ENCODE measurements around the gene CFAP65. TPM values are rescaled to one million over a fixed set of nuclear protein-coding genes. Genes with fewer than 3 reads are reported as not detected.

The CFAP65 gene
- total RNA-seq, 1 experiment from 2014 or later: not detected

DNA sequence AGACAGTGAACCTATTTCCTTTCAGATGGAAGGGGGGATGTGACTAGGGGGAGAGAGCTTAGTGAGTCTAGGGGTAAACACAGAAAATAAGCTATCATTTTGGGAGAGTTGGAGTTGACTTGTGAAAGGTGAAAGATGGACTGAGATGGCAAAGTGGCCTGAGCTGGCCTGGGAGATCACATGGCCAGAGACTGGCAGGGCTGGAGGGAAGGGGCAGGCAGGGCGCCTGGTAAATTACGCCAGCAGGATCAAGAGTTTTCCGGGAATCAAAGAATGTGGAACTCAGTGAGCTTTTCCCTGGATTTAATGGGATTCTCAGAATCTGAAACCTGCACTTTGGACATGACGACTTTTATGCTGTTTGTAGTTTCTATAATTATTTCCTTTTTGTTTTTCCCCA, 841 bp upstream of the CFAP65 start:
- Histone ChIP-seq H3K27me3 (ENCODE audit: low read length) (no peaks in the 10 kb centered on the region), H3K27ac (ENCODE audit: low read length) (no peak overlapping the region), H3K9ac (ENCODE audit: low read length) (no peak overlapping the region), H2AFZ (ENCODE audit: low read length) (no peak overlapping the region), H4K20me1 (ENCODE audit: insufficient read depth, low read depth, low read length) (no peaks in the 10 kb centered on the region), H3K9me3 (ENCODE audit: low read length) (no peaks in the 10 kb centered on the region), H3K4me1 (ENCODE audit: low read length) (no peaks in the 10 kb centered on the region), H3K36me3 (ENCODE audit: insufficient read depth, low read length) (no peaks in the 10 kb centered on the region), H3K4me2 (ENCODE audit: low read depth, low read length, poor library complexity, severe bottlenecking) (no peak overlapping the region), H3K9me2 (replicated peaks; ENCODE audit: insufficient read depth, low read length) (no peaks in the 10 kb centered on the region), H3K79me2 (ENCODE audit: low read length) (no peaks in the 10 kb centered on the region), H3K4me3 (ENCODE audit: low read length) (no peak overlapping the region)
- DNase-seq: no peak

DNA sequence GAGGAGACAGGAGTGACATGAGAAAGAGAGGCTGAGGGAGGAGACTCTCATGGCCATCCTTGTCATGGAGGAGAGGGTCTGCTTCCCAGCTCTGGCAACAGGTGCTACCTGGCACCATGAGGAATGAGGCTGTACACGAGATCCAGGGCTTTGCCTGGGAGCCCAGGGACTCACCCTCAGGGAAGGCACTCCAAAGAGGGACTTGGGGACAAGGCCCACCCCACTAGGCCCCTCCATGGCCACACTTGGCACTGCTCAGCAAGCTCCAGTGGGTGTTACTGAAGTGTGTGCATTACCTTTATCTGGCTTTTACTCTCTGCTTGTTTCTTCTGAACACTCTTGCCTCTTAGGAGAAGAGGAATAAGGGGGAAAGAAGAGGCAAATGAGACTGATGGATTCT, 2.7 kb downstream of the CFAP65 start:
- DNase-seq: no peak
- no peak overlapping the region for H3K9ac ChIP-seq (ENCODE audit: low read length)
- no peaks in the 10 kb centered on the region for H3K27me3 ChIP-seq (ENCODE audit: low read length)

DNA sequence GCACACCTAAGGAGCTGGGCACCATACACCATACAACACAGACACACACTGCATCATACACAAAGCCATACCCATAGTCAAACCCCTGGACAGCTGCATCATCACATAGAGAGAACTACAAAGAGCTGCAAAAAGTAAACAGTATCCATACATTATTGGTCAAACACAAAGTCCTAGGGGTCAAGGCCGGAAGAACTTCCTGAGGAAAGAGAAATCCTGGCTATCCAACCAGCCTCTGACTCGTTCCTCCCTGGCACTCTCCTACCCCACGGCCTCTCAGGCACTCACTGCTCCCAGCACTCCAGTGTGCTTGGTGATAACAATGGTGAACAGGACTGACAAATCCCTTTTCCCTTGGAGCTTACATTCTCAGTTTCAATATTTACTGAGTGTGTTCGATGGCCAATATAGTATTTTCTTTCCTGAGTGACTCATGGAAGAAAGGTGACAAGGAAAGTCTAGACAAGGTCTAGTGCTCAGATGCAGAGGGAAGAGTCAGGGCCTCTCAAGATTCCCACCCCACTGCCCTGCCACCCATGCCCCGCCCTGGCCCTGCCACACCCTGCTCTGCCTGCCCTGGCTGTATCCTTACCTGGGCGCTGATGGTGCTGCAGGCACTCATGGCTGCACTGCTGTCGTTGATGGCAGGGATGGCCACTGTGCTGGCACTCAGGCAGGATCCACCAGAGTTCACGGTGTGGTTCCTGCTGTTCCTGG, 3.4 kb downstream of the CFAP65 start:
- H3K9ac ChIP-seq (ENCODE audit: low read length): no peak overlapping the region
- no peaks in the 10 kb centered on the region for H3K79me2 ChIP-seq (ENCODE audit: low read length)
- no peaks in the 10 kb centered on the region for H4K20me1 ChIP-seq (ENCODE audit: insufficient read depth, low read depth, low read length)
- no peak overlapping the region for H2AFZ ChIP-seq (ENCODE audit: low read length)
- no peaks in the 10 kb centered on the region for H3K4me1 ChIP-seq (ENCODE audit: low read length)
- DNase-seq: no peak
- H3K27me3 ChIP-seq (ENCODE audit: low read length): no peaks in the 10 kb centered on the region
- no peak overlapping the region for H3K27ac ChIP-seq (ENCODE audit: low read length)
- H3K36me3 ChIP-seq (ENCODE audit: insufficient read depth, low read length): no peaks in the 10 kb centered on the region
- no peak overlapping the region for H3K4me3 ChIP-seq (ENCODE audit: low read length)
- no peak overlapping the region for H3K4me2 ChIP-seq (ENCODE audit: low read depth, low read length, poor library complexity, severe bottlenecking)
- no peaks in the 10 kb centered on the region for H3K9me2 ChIP-seq (replicated peaks; ENCODE audit: insufficient read depth, low read length)
- H3K9me3 ChIP-seq (ENCODE audit: low read length): no peaks in the 10 kb centered on the region

More for the DNA sequence above, 2.7 kb downstream of the CFAP65 start:
- H3K9me2 ChIP-seq (replicated peaks; ENCODE audit: insufficient read depth, low read length): no peaks in the 10 kb centered on the region
- H3K27ac ChIP-seq (ENCODE audit: low read length): no peak overlapping the region
- H2AFZ ChIP-seq (ENCODE audit: low read length): no peak overlapping the region
- no peaks in the 10 kb centered on the region for H3K4me1 ChIP-seq (ENCODE audit: low read length)
- no peaks in the 10 kb centered on the region for H3K79me2 ChIP-seq (ENCODE audit: low read length)
- H3K9me3 ChIP-seq (ENCODE audit: low read length): no peaks in the 10 kb centered on the region
- no peak overlapping the region for H3K4me2 ChIP-seq (ENCODE audit: low read depth, low read length, poor library complexity, severe bottlenecking)
- H3K36me3 ChIP-seq (ENCODE audit: insufficient read depth, low read length): no peaks in the 10 kb centered on the region
- no peaks in the 10 kb centered on the region for H4K20me1 ChIP-seq (ENCODE audit: insufficient read depth, low read depth, low read length)
- H3K4me3 ChIP-seq (ENCODE audit: low read length): no peak overlapping the region

DNA sequence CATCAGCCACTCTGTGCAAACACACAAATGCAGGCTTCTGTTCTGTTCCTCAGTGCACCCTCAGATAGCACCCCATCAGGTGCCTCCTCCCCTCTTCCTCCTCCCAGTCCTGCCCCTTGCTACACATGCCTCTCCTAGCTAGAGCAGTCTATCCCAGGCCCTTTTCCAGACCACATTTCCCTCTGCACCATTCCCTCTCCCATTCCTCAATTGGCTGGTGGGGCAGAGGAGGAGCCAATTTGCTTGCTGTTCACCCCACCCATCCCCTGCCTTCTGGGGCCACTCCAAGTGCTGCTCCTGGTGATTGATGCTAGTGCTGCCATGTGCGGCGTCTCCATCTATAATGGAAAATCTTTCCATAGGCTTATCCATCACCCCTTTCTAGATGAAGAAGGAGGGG, 5.4 kb downstream of the CFAP65 start:
- no peaks in the 10 kb centered on the region for H3K9me2 ChIP-seq (replicated peaks; ENCODE audit: insufficient read depth, low read length)
- H3K4me3 ChIP-seq (ENCODE audit: low read length): no peak overlapping the region
- no peak overlapping the region for H3K27ac ChIP-seq (ENCODE audit: low read length)
- H3K27me3 ChIP-seq (ENCODE audit: low read length): no peaks in the 10 kb centered on the region
- H2AFZ ChIP-seq (ENCODE audit: low read length): no peak overlapping the region
- H4K20me1 ChIP-seq (ENCODE audit: insufficient read depth, low read depth, low read length): no peaks in the 10 kb centered on the region
- H3K9ac ChIP-seq (ENCODE audit: low read length): no peak overlapping the region
- no peaks in the 10 kb centered on the region for H3K79me2 ChIP-seq (ENCODE audit: low read length)
- no peaks in the 10 kb centered on the region for H3K4me1 ChIP-seq (ENCODE audit: low read length)
- H3K36me3 ChIP-seq (ENCODE audit: insufficient read depth, low read length): no peaks in the 10 kb centered on the region
- no peaks in the 10 kb centered on the region for H3K9me3 ChIP-seq (ENCODE audit: low read length)
- DNase-seq: no peak
- no peak overlapping the region for H3K4me2 ChIP-seq (ENCODE audit: low read depth, low read length, poor library complexity, severe bottlenecking)

DNA sequence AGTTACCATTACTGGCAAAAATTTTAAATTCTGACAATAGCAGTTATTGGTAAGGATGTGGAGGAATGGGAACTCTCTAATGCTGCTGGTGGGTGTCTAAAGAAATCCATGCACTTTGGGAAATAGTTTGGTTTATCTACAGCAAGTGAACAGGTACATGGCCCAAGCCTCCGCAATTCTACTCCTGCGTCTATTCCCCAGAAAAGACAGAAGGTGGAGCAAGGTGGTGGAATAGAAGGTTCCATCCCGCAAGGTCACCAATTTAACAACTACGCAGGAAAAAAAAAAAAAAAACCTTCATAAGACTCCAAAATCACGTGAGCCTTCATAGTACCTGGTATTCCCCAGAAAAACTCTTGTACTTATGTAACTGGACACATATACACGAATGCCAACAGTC, 6.5 kb downstream of the CFAP65 start:
- Histone ChIP-seq H3K9me3 (ENCODE audit: low read length) (no peaks in the 10 kb centered on the region), H3K9me2 (replicated peaks; ENCODE audit: insufficient read depth, low read length) (no peaks in the 10 kb centered on the region), H3K27ac (ENCODE audit: low read length) (no peak overlapping the region), H4K20me1 (ENCODE audit: insufficient read depth, low read depth, low read length) (no peaks in the 10 kb centered on the region), H3K27me3 (ENCODE audit: low read length) (no peaks in the 10 kb centered on the region), H3K4me3 (ENCODE audit: low read length) (no peak overlapping the region), H3K36me3 (ENCODE audit: insufficient read depth, low read length) (no peaks in the 10 kb centered on the region), H3K4me2 (ENCODE audit: low read depth, low read length, poor library complexity, severe bottlenecking) (no peak overlapping the region), H2AFZ (ENCODE audit: low read length) (no peak overlapping the region), H3K9ac (ENCODE audit: low read length) (no peak overlapping the region), H3K4me1 (ENCODE audit: low read length) (no peaks in the 10 kb centered on the region), H3K79me2 (ENCODE audit: low read length) (no peaks in the 10 kb centered on the region)
- no peak for DNase-seq

DNA sequence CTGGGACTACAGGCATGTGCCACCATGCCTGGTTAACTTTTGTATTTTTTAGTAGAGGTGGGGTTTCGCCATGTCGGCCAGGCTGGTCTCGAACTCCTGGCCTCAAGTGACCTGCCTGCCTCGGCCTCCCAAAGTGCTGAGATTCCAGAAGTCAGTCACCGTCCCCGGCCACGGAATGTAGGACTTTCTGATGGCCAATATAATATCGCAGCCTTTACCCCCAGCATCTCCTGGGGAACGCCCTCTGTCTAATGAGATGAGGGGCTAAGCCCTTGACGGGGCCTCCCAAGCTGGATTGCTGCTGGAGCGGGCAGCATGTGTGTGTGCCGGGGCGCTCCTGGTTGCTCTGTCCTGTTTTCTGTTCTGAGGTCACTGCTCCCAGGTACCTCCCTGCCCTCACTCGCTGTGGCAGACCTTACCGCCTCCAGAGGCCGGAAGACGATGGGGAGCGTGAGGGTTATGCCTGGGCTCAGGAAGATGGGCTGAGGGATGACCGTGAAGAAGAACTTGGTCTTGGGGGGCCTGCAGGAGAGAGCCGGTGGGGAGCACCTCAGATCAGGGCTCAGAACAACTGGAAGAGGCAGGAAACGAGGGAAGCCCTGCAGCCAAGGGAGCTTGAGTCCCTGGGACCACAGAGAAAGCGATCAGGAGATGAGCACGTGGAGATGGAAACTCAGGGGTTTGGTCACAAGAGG, 9.1 kb downstream of the CFAP65 start:
- Histone ChIP-seq H3K79me2 (ENCODE audit: low read length) (no peaks in the 10 kb centered on the region), H3K9ac (ENCODE audit: low read length) (no peak overlapping the region), H2AFZ (ENCODE audit: low read length) (no peak overlapping the region), H3K4me3 (ENCODE audit: low read length) (no peak overlapping the region), H3K4me2 (ENCODE audit: low read depth, low read length, poor library complexity, severe bottlenecking) (no peak overlapping the region), H3K36me3 (ENCODE audit: insufficient read depth, low read length) (no peaks in the 10 kb centered on the region), H3K27me3 (ENCODE audit: low read length) (no peaks in the 10 kb centered on the region), H3K9me2 (replicated peaks; ENCODE audit: insufficient read depth, low read length) (no peaks in the 10 kb centered on the region), H3K27ac (ENCODE audit: low read length) (no peak overlapping the region), H4K20me1 (ENCODE audit: insufficient read depth, low read depth, low read length) (0 out of 2 replicates have a peak, but pooled peaks cover 3% of the 10 kb centered on the region), H3K9me3 (ENCODE audit: low read length) (no peaks in the 10 kb centered on the region), H3K4me1 (ENCODE audit: low read length) (no peaks in the 10 kb centered on the region)
- DNase-seq: no peak

DNA sequence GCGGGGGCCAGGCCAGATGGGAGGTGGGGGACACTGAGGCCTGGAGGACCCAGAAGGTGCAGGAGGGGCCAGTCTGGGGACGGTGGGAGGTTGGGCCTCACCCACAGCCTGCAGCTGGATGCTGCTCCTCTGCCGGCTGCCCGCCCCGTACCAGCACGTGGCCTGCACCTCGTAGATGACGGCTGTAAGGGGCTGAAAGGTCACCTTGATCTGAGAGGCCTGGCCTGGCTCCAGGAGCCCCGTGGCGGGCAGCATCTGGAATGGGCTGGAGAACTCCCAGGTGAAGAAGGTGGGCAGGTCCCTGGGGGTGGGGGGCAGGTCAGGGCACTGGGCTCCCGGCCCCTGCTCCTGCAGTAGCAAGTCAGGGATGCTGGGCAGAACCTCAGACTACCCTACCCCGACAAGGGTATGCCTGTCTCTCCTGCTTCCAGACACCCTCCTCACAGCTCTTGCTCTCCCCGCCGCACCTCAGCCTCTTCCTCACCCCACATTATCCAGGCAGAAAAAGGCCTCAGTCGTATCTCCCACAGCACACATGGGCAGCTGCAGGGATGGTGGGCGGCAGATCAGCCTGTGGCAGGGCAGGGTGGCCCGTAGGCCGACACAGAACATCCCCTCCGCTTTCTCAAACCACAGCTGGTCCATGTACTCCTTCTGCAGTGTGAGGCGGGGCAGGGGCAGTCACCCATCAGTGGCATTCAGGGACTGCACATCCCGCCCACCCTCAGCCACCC, 10.1 kb downstream of the CFAP65 start:
- DNase-seq: no peak
- Histone ChIP-seq H3K36me3 (ENCODE audit: insufficient read depth, low read length) (no peaks in the 10 kb centered on the region), H3K9ac (ENCODE audit: low read length) (no peak overlapping the region), H3K4me1 (ENCODE audit: low read length) (no peaks in the 10 kb centered on the region), H3K27ac (ENCODE audit: low read length) (no peak overlapping the region), H3K9me2 (replicated peaks; ENCODE audit: insufficient read depth, low read length) (no peaks in the 10 kb centered on the region), H3K4me2 (ENCODE audit: low read depth, low read length, poor library complexity, severe bottlenecking) (no peak overlapping the region), H2AFZ (ENCODE audit: low read length) (no peak overlapping the region), H3K9me3 (ENCODE audit: low read length) (no peaks in the 10 kb centered on the region), H3K4me3 (ENCODE audit: low read length) (no peak overlapping the region), H4K20me1 (ENCODE audit: insufficient read depth, low read depth, low read length) (0 out of 2 replicates have a peak, but pooled peaks cover 3% of the 10 kb centered on the region), H3K27me3 (ENCODE audit: low read length) (no peaks in the 10 kb centered on the region), H3K79me2 (ENCODE audit: low read length) (no peaks in the 10 kb centered on the region)
